GM18868 (cell line): ENCODE results near the gene GNAQ.

Experiments used
- ATAC-seq: cut with Tn5 transposase; IDR thresholded peaks from one replicate; pipeline ENCODE4 v1.9.1; 2021; ENCODE audit warnings: mild to moderate bottlenecking, moderate library complexity; ENCODE audit not compliant: unreplicated experiment

Gene GNAQ

GRCh38 chr9:77909306-77909705, 122.3 kb downstream of the GNAQ start:
- ATAC-seq: peak; percentile 55

GRCh38 chr9:77908293-77908692, 123.3 kb downstream of the GNAQ start:
- ATAC-seq: no peak

GRCh38 chr9:77907585-77907984, 124.0 kb downstream of the GNAQ start:
- ATAC-seq: no peak

GRCh38 chr9:77906991-77907390, 124.6 kb downstream of the GNAQ start:
- no peak for ATAC-seq

GRCh38 chr9:77903666-77904285, 127.8 kb downstream of the GNAQ start:
- ATAC-seq: no peak

- ATAC-seq: no peak
Observed at GRCh38 chr9:77901771-77902170, 129.8 kb downstream of the GNAQ start.

GRCh38 chr9:77901018-77901417, 130.6 kb downstream of the GNAQ start:
- no peak for ATAC-seq

GRCh38 chr9:77899679-77900354, 131.8 kb downstream of the GNAQ start:
- ATAC-seq: peak; percentile 40

GRCh38 chr9:77898864-77899263, 132.7 kb downstream of the GNAQ start:
- no peak for ATAC-seq

GRCh38 chr9:77896938-77897667, 134.5 kb downstream of the GNAQ start:
- ATAC-seq: no peak

- no peak for ATAC-seq
Observed at GRCh38 chr9:77896269-77896937, 135.2 kb downstream of the GNAQ start.

GRCh38 chr9:77893706-77894105, 137.9 kb downstream of the GNAQ start:
- no peak for ATAC-seq

GRCh38 chr9:77892955-77893514, 138.6 kb downstream of the GNAQ start:
- ATAC-seq: no peak

- ATAC-seq: peak; percentile 99
Observed at GRCh38 chr9:77892171-77892570, 139.4 kb downstream of the GNAQ start.

GRCh38 chr9:77891128-77891800, 140.3 kb downstream of the GNAQ start:
- ATAC-seq: no peak

GRCh38 chr9:77887662-77888061, 143.9 kb downstream of the GNAQ start:
- ATAC-seq: no peak

GRCh38 chr9:77885104-77885672, 146.4 kb downstream of the GNAQ start:
- ATAC-seq: no peak

GRCh38 chr9:77883846-77884771, 147.5 kb downstream of the GNAQ start:
- ATAC-seq: no peak

GRCh38 chr9:77883133-77883532, 148.5 kb downstream of the GNAQ start:
- no peak for ATAC-seq
